ENCODE results near the gene SLC7A9.

The SLC7A9 gene

GRCh38 chr19:32810452-32810851 lies 59.1 kb downstream of the SLC7A9 start:
- DNase-seq (ENCODE audit: low read depth), result no peak
- no peak for TF ChIP-seq CTCF (IDR thresholded peaks at IDR 0.05; ENCODE audit: low read depth, low read length, missing control alignments)
- in situ Hi-C loops (cut with HindIII; ENCODE audit: low sequenced_read_pairs), result no loop called here
- no peak overlapping the region for H3K4me3 ChIP-seq (ENCODE audit: low read depth, low read length)

- no peak overlapping the region for H3K4me3 ChIP-seq (ENCODE audit: low read depth, low read length)
- TF ChIP-seq CTCF (IDR thresholded peaks at IDR 0.05; ENCODE audit: low read depth, low read length, missing control alignments), result no peak
- no peak for DNase-seq (ENCODE audit: low read depth)
- in situ Hi-C loops (cut with HindIII; ENCODE audit: low sequenced_read_pairs), result no loop called here
Measured at GRCh38 chr19:32809754-32810153, 59.8 kb downstream of the SLC7A9 start.

GRCh38 chr19:32809254-32809653 lies 60.3 kb downstream of the SLC7A9 start:
- TF ChIP-seq CTCF (IDR thresholded peaks at IDR 0.05; ENCODE audit: low read depth, low read length, missing control alignments), result no peak
- no peak overlapping the region for H3K4me3 ChIP-seq (ENCODE audit: low read depth, low read length)
- no peak for DNase-seq (ENCODE audit: low read depth)
- in situ Hi-C loops (cut with HindIII; ENCODE audit: low sequenced_read_pairs), result no loop called here

GRCh38 chr19:32808236-32808635 lies 61.3 kb downstream of the SLC7A9 start:
- H3K4me3 ChIP-seq (ENCODE audit: low read depth, low read length), result no peak overlapping the region
- TF ChIP-seq CTCF (IDR thresholded peaks at IDR 0.05; ENCODE audit: low read depth, low read length, missing control alignments), result no peak
- DNase-seq (ENCODE audit: low read depth), result no peak
- in situ Hi-C loops (cut with HindIII; ENCODE audit: low sequenced_read_pairs), result no loop called here

GRCh38 chr19:32802840-32803239 lies 66.7 kb downstream of the SLC7A9 start:
- TF ChIP-seq CTCF (IDR thresholded peaks at IDR 0.05; ENCODE audit: low read depth, low read length, missing control alignments), result no peak
- H3K4me3 ChIP-seq (ENCODE audit: low read depth, low read length), result no peak overlapping the region
- in situ Hi-C loops (cut with HindIII; ENCODE audit: low sequenced_read_pairs), result no loop called here
- DNase-seq (ENCODE audit: low read depth), result no peak

GRCh38 chr19:32800754-32801153 lies 68.8 kb downstream of the SLC7A9 start:
- no peak for TF ChIP-seq CTCF (IDR thresholded peaks at IDR 0.05; ENCODE audit: low read depth, low read length, missing control alignments)
- no peak overlapping the region for H3K4me3 ChIP-seq (ENCODE audit: low read depth, low read length)
- no peak for DNase-seq (ENCODE audit: low read depth)
- in situ Hi-C loops (cut with HindIII; ENCODE audit: low sequenced_read_pairs), result no loop called here

- in situ Hi-C loops (cut with HindIII; ENCODE audit: low sequenced_read_pairs), result no loop called here
- no peak for TF ChIP-seq CTCF (IDR thresholded peaks at IDR 0.05; ENCODE audit: low read depth, low read length, missing control alignments)
- H3K4me3 ChIP-seq (ENCODE audit: low read depth, low read length), result no peak overlapping the region
- DNase-seq (ENCODE audit: low read depth), result no peak
Measured at GRCh38 chr19:32800191-32800590, 69.4 kb downstream of the SLC7A9 start.
